PC-9 (cell line): ENCODE measurements around the gene CLIP1. TPM values are rescaled to one million over a fixed set of nuclear protein-coding genes. Genes with fewer than 3 reads are reported as not detected.
A peak's percentile ranks its signal among the peaks of the same experiment; 100 is the strongest.

Source experiments
- BruUV-seq: library from RNA; stranded (reverse); fragments of 400-500 nt; replicated peaks from 2 replicates; lab custom pipeline; 2021; lab: Mats Ljungman, UMichigan
- CTCF ChIA-PET: fragments of 300-600 bp; sonication (Branson Sonifier 250); formaldehyde crosslinking; loops from one replicate; lab custom pipeline; 2022; ENCODE audit warnings: antibody characterized with exemption; lab: Charles Lee
- POLR2A ChIA-PET: fragments of 300-600 bp; sonication (Branson Sonifier 250); formaldehyde crosslinking; loops from one replicate; lab custom pipeline; 2022; ENCODE audit warnings: antibody characterized with exemption; ENCODE audit not compliant: unreplicated experiment; lab: Charles Lee
- DNase-seq, 2 experiments: peaks; one replicate each; pipeline versions ENCODE4 v3.0.0 to v3.0.0-alpha.2; 2015 to 2022; ENCODE audit warnings: mixed read lengths in 1 of 2
- H2AFZ ChIP-seq: fragments of 200-600 bp; sonication (generic); 2 replicates; pipeline ENCODE4 v1.8.1; 2017; ENCODE audit warnings: antibody characterized with exemption
- H3F3A ChIP-seq: fragments of 200-600 bp; sonication (generic); 2 replicates; pipeline ENCODE4 v1.8.1; 2017; ENCODE audit warnings: antibody characterized with exemption, mild to moderate bottlenecking, low read depth; ENCODE audit not compliant: insufficient read depth
- H3K27ac ChIP-seq: fragments of 200-600 bp; sonication (generic); 2 replicates; pipeline ENCODE4 v1.6.1; 2016; ENCODE audit warnings: mixed run types
- H3K27me3 ChIP-seq: fragments of 200-600 bp; sonication (generic); 2 replicates; pipeline ENCODE4 v1.6.1; 2016; ENCODE audit warnings: low read depth, mixed run types; ENCODE audit not compliant: insufficient read depth
- H3K36me3 ChIP-seq: fragments of 200-600 bp; sonication (generic); 2 replicates; pipeline ENCODE4 v1.6.1; 2016; ENCODE audit warnings: low read depth, mixed run types
- H3K4me1 ChIP-seq: fragments of 200-600 bp; sonication (generic); replicated peaks from 2 replicates; pipeline ENCODE4 v1.6.1; 2016; ENCODE audit warnings: mixed run types; ENCODE audit not compliant: insufficient read depth
- H3K4me2 ChIP-seq: fragments of 200-600 bp; sonication (generic); 2 replicates; pipeline ENCODE4 v1.6.1; 2017; ENCODE audit warnings: mixed run types
- H3K4me3 ChIP-seq: fragments of 200-600 bp; sonication (generic); 2 replicates; pipeline ENCODE4 v1.6.1; 2016; ENCODE audit warnings: mixed run types
- H3K79me2 ChIP-seq: fragments of 200-600 bp; sonication (generic); 2 replicates; pipeline ENCODE4 v1.6.1; 2017; ENCODE audit warnings: low read depth, mixed run types
- H3K9me2 ChIP-seq: fragments of 200-600 bp; sonication (generic); 2 replicates; pipeline ENCODE4 v1.8.1; 2017; ENCODE audit warnings: mild to moderate bottlenecking; ENCODE audit not compliant: insufficient read depth
- H3K9me3 ChIP-seq: fragments of 200-600 bp; sonication (generic); 2 replicates; pipeline ENCODE4 v1.8.1; 2016; ENCODE audit warnings: low read depth; ENCODE audit not compliant: insufficient read depth
- H4K20me1 ChIP-seq: fragments of 200-600 bp; sonication (generic); 2 replicates; pipeline ENCODE4 v1.8.1; 2017; ENCODE audit not compliant: insufficient read depth
- EZH2 ChIP-seq: fragments of 200-600 bp; sonication (generic); IDR thresholded peaks from 2 replicates; pipeline ENCODE4 v1.8.0; 2017; ENCODE audit warnings: antibody characterized with exemption, low read depth
- intact Hi-C: fragments of 100-400 bp; cut with micrococcal nuclease; formaldehyde crosslinking; loops from one replicate; pipeline ENCODE4 v1.10.0; 2022; ENCODE audit not compliant: unreplicated experiment
- total RNA-seq: library from RNA; stranded (reverse); gene quantifications from 2 replicates; pipeline ENCODE4 v1.2.3, GENCODE V29; 2021
- TF ChIP-seq, protein P1 (sequence below): fragments of 200-600 bp; sonication (generic); conservative IDR thresholded peaks from 2 replicates; pipeline ENCODE4 v1.6.1; 2017; ENCODE audit warnings: mixed run types, antibody characterized with exemption, mild to moderate bottlenecking, moderate library complexity

The CLIP1 gene
- total RNA-seq, 1 experiment from 2014 or later: 86.9 TPM

DNA sequence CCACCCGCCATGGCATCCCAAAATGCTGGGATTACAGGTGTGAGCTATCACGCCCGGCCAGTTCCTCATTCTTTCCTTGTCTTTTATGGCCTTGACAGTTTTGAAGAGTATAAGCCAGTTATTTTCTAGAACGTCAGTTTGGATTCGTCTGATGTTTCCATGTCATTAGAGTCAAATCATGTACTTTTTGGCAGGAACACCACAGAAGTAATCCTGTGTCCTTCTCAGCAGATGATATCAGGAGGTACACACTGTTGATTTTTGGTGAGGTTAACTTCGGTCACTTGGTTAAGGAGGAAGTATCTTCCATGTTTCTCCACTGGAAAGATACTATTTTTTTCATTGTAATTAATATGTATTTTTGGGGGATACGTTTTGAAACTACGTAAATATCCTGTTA, 131.0 kb downstream of the CLIP1 start:
- H3K27me3 ChIP-seq: no peaks in the 10 kb centered on the region
- no peaks in the 10 kb centered on the region for H3K4me1 ChIP-seq
- TSS peak; percentile 8 for BruUV-seq
- DNase-seq: no peak
- no peak overlapping the region for H3K4me3 ChIP-seq
- H3K9me2 ChIP-seq: no peaks in the 10 kb centered on the region
- POLR2A ChIA-PET: no interaction called here
- H4K20me1 ChIP-seq: no peaks in the 10 kb centered on the region
- no peaks in the 10 kb centered on the region for H3K9me3 ChIP-seq
- no peak overlapping the region for H3K4me2 ChIP-seq
- TF ChIP-seq EZH2: no peak
- TF ChIP-seq, protein P1, sequence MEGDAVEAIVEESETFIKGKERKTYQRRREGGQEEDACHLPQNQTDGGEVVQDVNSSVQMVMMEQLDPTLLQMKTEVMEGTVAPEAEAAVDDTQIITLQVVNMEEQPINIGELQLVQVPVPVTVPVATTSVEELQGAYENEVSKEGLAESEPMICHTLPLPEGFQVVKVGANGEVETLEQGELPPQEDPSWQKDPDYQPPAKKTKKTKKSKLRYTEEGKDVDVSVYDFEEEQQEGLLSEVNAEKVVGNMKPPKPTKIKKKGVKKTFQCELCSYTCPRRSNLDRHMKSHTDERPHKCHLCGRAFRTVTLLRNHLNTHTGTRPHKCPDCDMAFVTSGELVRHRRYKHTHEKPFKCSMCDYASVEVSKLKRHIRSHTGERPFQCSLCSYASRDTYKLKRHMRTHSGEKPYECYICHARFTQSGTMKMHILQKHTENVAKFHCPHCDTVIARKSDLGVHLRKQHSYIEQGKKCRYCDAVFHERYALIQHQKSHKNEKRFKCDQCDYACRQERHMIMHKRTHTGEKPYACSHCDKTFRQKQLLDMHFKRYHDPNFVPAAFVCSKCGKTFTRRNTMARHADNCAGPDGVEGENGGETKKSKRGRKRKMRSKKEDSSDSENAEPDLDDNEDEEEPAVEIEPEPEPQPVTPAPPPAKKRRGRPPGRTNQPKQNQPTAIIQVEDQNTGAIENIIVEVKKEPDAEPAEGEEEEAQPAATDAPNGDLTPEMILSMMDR: no peak
- H3F3A ChIP-seq: peaks cover 6% of the 10 kb centered on the region; the same call in 1 of the 2 replicates
- CTCF ChIA-PET: no interaction called here
- H2AFZ ChIP-seq: no peak overlapping the region
- intact Hi-C loops: no loop called here
- no peaks in the 10 kb centered on the region; the same call in 1 of the 2 replicates for H3K36me3 ChIP-seq
- no peak overlapping the region for H3K27ac ChIP-seq
- no peaks in the 10 kb centered on the region for H3K79me2 ChIP-seq

- no peak overlapping the region for H3K27ac ChIP-seq
- intact Hi-C loops: no loop called here
- no peak overlapping the region for H3K4me3 ChIP-seq
- no peaks in the 10 kb centered on the region for H3K79me2 ChIP-seq
- ChIA-PET POLR2A (no interaction called here), CTCF (no interaction called here)
- DNase-seq: no peak
- no peaks in the 10 kb centered on the region for H3K9me2 ChIP-seq
- no peak overlapping the region for H3K4me2 ChIP-seq
- H2AFZ ChIP-seq: no peak overlapping the region
- H3K27me3 ChIP-seq: no peaks in the 10 kb centered on the region
- no peaks in the 10 kb centered on the region for H3K4me1 ChIP-seq
- no TSS peak for BruUV-seq
- H3K36me3 ChIP-seq: no peaks in the 10 kb centered on the region
- H3K9me3 ChIP-seq: no peaks in the 10 kb centered on the region
- no peaks in the 10 kb centered on the region for H3F3A ChIP-seq
- TF ChIP-seq, protein P1: no peak
- no peak for TF ChIP-seq EZH2
- H4K20me1 ChIP-seq: no peaks in the 10 kb centered on the region
Observed at GRCh38 chr12:122283680-122284079, 138.8 kb downstream of the CLIP1 start.

DNA sequence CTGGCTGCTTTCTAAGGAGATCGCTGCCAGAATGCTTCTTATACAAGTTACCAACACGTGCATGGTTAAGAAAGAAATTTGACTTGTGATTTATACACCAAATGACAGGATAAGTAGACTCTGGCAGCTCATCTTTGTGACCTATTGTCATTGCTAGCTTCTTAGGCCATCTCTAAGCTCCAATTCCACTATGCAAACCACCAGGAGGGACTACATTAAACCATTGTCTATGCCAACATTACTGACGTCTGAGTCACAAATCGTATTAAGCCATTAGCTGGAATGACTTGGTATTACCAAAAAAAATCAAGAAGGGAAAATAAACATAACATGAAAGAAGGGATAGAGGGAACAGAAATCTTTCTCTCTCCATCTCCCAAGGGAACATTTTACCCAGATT, 140.4 kb downstream of the CLIP1 start:
- TF ChIP-seq EZH2: no peak
- TF ChIP-seq, protein P1: no peak
- BruUV-seq: no TSS peak
- H4K20me1 ChIP-seq: no peaks in the 10 kb centered on the region
- CTCF ChIA-PET: no interaction called here
- no peaks in the 10 kb centered on the region for H3K9me2 ChIP-seq
- H3K4me3 ChIP-seq: no peak overlapping the region
- no peaks in the 10 kb centered on the region for H3K9me3 ChIP-seq
- no peak overlapping the region for H3K27ac ChIP-seq
- no peaks in the 10 kb centered on the region for H3K79me2 ChIP-seq
- no peak for DNase-seq
- H3F3A ChIP-seq: no peaks in the 10 kb centered on the region
- POLR2A ChIA-PET: no interaction called here
- no peaks in the 10 kb centered on the region for H3K36me3 ChIP-seq
- intact Hi-C loops: no loop called here
- no peak overlapping the region for H2AFZ ChIP-seq
- no peak overlapping the region for H3K4me2 ChIP-seq
- no peaks in the 10 kb centered on the region for H3K27me3 ChIP-seq
- H3K4me1 ChIP-seq: no peaks in the 10 kb centered on the region
